ENCODE results near the gene CACNA1G. TPM values are rescaled to one million over a fixed set of nuclear protein-coding genes. Genes with fewer than 3 reads are reported as not detected.

The CACNA1G gene
- total RNA-seq (5.9 TPM), polyA plus RNA-seq (ENCODE audit: insufficient read depth in 1 of 8, insufficient read length in 8 of 8, low replicate concordance in 1 of 8) (10 to 100 TPM in 2 of 8 donors, 1 to 10 TPM in 6; 4.6 to 16.3 (median 8.3) TPM)
- long read RNA-seq, donor 1 = 0 reads
- long read RNA-seq, donor 2 = 0 reads
- long read RNA-seq, donor 3 = 0 reads
- long read RNA-seq, donor 4 = 0 reads
- long read RNA-seq, donor 5 = 0 reads
- long read RNA-seq, donor 6 = 0 reads
- long read RNA-seq, donor 7, partial matches to known transcripts = 5 of 5 reads
- long read RNA-seq, donor 7, other reads (novel, unspliced or antisense) = 0 of 5 reads
- long read RNA-seq, donor 8 = 0 reads
- long read RNA-seq, donor 9 = 0 reads
- long read RNA-seq, donor 10 = 0 reads
- long read RNA-seq, donor 11 = 0 reads

GRCh38 chr17:50560185-50560824, at the start of gene CACNA1G:
TSS of gene CACNA1G (plus strand) at chr17:50560715. CDS start at chr17:50561460, 745 bp downstream.
- Histone ChIP-seq H3K4me1 (ENCODE audit: control insufficient read depth, insufficient read depth, low read length) (peaks cover 81% of the 10 kb centered on the region), H3K27ac (ENCODE audit: low read length) (peak within 1 kb of the TSS; percentile 62), H3K36me3 (ENCODE audit: control insufficient read depth, insufficient read depth, low read length) (peaks cover 6% of the 10 kb centered on the region), H3K9me3 (replicated peaks; ENCODE audit: control insufficient read depth, low read depth, low read length) (no peaks in the 10 kb centered on the region), H3K27me3 (ENCODE audit: control insufficient read depth, insufficient read depth, low read length) (peaks cover 79% of the 10 kb centered on the region), H3K4me3 (ENCODE audit: low read length) (peak within 1 kb of the TSS; percentile 54)
- DNase-seq = peak; percentile 99
- under 1% methylated on average over 45 of the region's 56 CpGs for WGBS (ENCODE audit: insufficient coverage)

- H3K4me1 ChIP-seq (ENCODE audit: control insufficient read depth, insufficient read depth, low read length) = peaks cover 14% of the 10 kb centered on the region
- H3K36me3 ChIP-seq (ENCODE audit: control insufficient read depth, insufficient read depth, low read length) = no peaks in the 10 kb centered on the region
- WGBS (ENCODE audit: insufficient coverage) = 31% methylated on average over 3 of the region's 3 CpGs
- H3K4me3 ChIP-seq (ENCODE audit: low read length) = no peak overlapping the region
- DNase-seq = no peak
- no peaks in the 10 kb centered on the region for H3K9me3 ChIP-seq (replicated peaks; ENCODE audit: control insufficient read depth, low read depth, low read length)
- H3K27me3 ChIP-seq (ENCODE audit: control insufficient read depth, insufficient read depth, low read length) = peaks cover 2% of the 10 kb centered on the region
- no peak overlapping the region for H3K27ac ChIP-seq (ENCODE audit: low read length)
These were observed 49.5 kb upstream of the CACNA1G start for GRCh38 chr17:50511058-50511457.

- DNase-seq = peak; percentile 32
- no CpG with 5 or more reads among the region's 4 CpGs for WGBS (ENCODE audit: insufficient coverage)
- Histone ChIP-seq H3K9me3 (replicated peaks; ENCODE audit: control insufficient read depth, low read depth, low read length) (no peaks in the 10 kb centered on the region), H3K4me3 (ENCODE audit: low read length) (no peak overlapping the region), H3K4me1 (ENCODE audit: control insufficient read depth, insufficient read depth, low read length) (peaks cover 9% of the 10 kb centered on the region), H3K36me3 (ENCODE audit: control insufficient read depth, insufficient read depth, low read length) (no peaks in the 10 kb centered on the region), H3K27me3 (ENCODE audit: control insufficient read depth, insufficient read depth, low read length) (peaks cover 2% of the 10 kb centered on the region), H3K27ac (ENCODE audit: low read length) (no peak overlapping the region)
These were observed 47.0 kb upstream of the CACNA1G start for GRCh38 chr17:50513495-50513894.

- Histone ChIP-seq H3K4me3 (ENCODE audit: low read length) (no peak overlapping the region), H3K27ac (ENCODE audit: low read length) (no peak overlapping the region), H3K4me1 (ENCODE audit: control insufficient read depth, insufficient read depth, low read length) (peaks cover 2% of the 10 kb centered on the region), H3K9me3 (replicated peaks; ENCODE audit: control insufficient read depth, low read depth, low read length) (no peaks in the 10 kb centered on the region), H3K27me3 (ENCODE audit: control insufficient read depth, insufficient read depth, low read length) (peaks cover 2% of the 10 kb centered on the region), H3K36me3 (ENCODE audit: control insufficient read depth, insufficient read depth, low read length) (no peaks in the 10 kb centered on the region)
- no peak for DNase-seq
- no CpG with 5 or more reads among the region's 3 CpGs for WGBS (ENCODE audit: insufficient coverage)
These were observed 46.1 kb upstream of the CACNA1G start for GRCh38 chr17:50514388-50514787.

DNA sequence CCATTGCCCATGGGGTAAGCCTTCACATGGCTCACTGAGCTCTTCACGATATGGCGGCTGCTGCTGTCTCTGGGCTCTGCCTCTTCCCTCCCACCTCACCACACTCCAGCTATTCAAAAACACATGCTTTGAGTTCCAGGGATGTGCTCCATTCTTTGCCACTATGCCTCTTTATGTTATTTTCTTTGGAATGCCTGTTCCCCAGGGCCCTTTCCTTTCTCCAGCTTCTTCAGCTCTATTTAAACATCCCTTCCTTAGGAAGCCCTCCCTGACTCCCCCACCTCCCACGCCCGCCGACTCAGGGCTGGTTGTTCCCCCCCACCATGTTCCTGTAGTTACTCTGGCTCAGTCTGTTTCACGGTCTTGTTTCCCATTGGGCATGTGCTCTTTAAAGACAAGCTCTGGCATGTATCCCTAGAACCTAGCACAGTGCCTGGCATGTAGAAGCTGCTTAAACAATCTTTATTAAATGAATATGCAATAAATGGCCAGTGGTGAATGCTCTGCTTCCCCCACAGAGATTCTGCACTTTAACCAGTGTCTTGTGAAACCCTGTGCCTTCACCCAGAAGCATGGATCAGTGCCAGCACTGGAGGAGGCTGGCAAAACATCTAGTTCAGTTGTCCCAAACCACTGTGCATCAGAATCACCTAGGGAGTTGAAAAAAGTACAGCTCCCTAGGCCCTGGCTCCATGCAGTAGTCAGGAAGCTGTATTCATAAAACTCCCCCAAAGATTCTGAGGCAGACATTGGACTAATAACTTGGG, 45.4 kb upstream of the CACNA1G start:
- Histone ChIP-seq H3K27ac (ENCODE audit: low read length) (no peak overlapping the region), H3K36me3 (ENCODE audit: control insufficient read depth, insufficient read depth, low read length) (no peaks in the 10 kb centered on the region), H3K27me3 (ENCODE audit: control insufficient read depth, insufficient read depth, low read length) (peaks cover 2% of the 10 kb centered on the region), H3K4me3 (ENCODE audit: low read length) (no peak overlapping the region), H3K9me3 (replicated peaks; ENCODE audit: control insufficient read depth, low read depth, low read length) (no peaks in the 10 kb centered on the region), H3K4me1 (ENCODE audit: control insufficient read depth, insufficient read depth, low read length) (peaks cover 2% of the 10 kb centered on the region)
- no peak for DNase-seq
- 64% methylated on average over 5 of the region's 6 CpGs for WGBS (ENCODE audit: insufficient coverage)

- H3K4me1 ChIP-seq (ENCODE audit: control insufficient read depth, insufficient read depth, low read length) = peaks cover 13% of the 10 kb centered on the region
- peaks cover 2% of the 10 kb centered on the region for H3K27me3 ChIP-seq (ENCODE audit: control insufficient read depth, insufficient read depth, low read length)
- H3K36me3 ChIP-seq (ENCODE audit: control insufficient read depth, insufficient read depth, low read length) = no peaks in the 10 kb centered on the region
- 59% methylated on average over 4 of the region's 4 CpGs for WGBS (ENCODE audit: insufficient coverage)
- no peak overlapping the region for H3K4me3 ChIP-seq (ENCODE audit: low read length)
- DNase-seq = no peak
- H3K27ac ChIP-seq (ENCODE audit: low read length) = no peak overlapping the region
- H3K9me3 ChIP-seq (replicated peaks; ENCODE audit: control insufficient read depth, low read depth, low read length) = no peaks in the 10 kb centered on the region
These were observed 43.5 kb upstream of the CACNA1G start for GRCh38 chr17:50517011-50517410.

DNA sequence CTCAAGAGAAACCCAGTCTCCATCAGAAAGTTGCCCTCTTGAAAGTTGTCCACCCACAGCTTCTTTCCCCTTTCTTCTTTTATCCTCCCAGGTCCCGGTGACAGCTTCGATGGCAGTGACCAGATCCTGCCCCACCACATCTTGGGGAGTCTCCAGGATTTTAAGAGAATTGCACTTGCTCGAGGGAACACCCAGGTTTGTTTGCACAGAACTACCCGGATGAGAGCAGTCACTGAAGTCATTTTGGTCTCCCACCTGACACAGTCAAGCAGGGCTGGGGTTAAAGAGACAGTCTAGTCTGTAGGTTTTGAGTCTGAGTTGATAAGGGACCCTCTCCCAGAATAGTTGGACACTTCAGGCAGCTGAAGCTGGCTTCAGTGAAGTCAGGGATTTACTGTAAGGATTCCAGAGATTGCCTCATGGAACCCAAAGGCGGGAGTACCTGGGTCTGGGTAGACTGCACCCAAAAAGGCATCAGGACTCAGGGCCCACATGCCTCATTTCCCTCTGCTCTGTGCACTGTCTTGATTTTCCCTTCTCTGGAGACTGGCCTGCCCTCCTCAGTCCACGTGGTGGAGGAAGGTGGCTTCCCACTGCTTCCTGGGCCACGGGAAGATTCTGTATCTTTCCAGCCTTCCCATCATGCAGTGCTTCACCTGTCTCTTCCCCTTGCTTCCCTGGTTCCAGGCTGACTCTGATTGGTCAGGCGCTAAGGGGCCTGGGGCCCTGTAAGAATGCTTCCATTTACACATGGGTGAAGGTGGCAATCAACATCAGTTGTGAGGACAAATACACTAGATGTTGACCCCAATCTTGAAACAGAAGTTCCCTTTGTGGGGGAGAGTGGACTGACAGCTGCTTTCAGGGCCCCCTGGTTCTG, 42.8 kb upstream of the CACNA1G start:
- WGBS (ENCODE audit: insufficient coverage) = 74% methylated on average over 6 of the region's 8 CpGs
- no peak overlapping the region for H3K27ac ChIP-seq (ENCODE audit: low read length)
- no peaks in the 10 kb centered on the region for H3K9me3 ChIP-seq (replicated peaks; ENCODE audit: control insufficient read depth, low read depth, low read length)

GRCh38 chr17:50518384-50519023, 42.0 kb upstream of the CACNA1G start:
- WGBS (ENCODE audit: insufficient coverage) = 48% methylated on average over 8 of the region's 13 CpGs

More for the DNA sequence above, 42.8 kb upstream of the CACNA1G start:
- H3K36me3 ChIP-seq (ENCODE audit: control insufficient read depth, insufficient read depth, low read length) = no peaks in the 10 kb centered on the region
- no peak overlapping the region for H3K4me3 ChIP-seq (ENCODE audit: low read length)
- no peak for DNase-seq
- H3K4me1 ChIP-seq (ENCODE audit: control insufficient read depth, insufficient read depth, low read length) = peaks cover 13% of the 10 kb centered on the region
- no peaks in the 10 kb centered on the region for H3K27me3 ChIP-seq (ENCODE audit: control insufficient read depth, insufficient read depth, low read length)

GRCh38 chr17:50519141-50519834, 41.2 kb upstream of the CACNA1G start:
- H3K27me3 ChIP-seq (ENCODE audit: control insufficient read depth, insufficient read depth, low read length) = no peaks in the 10 kb centered on the region
- H3K9me3 ChIP-seq (replicated peaks; ENCODE audit: control insufficient read depth, low read depth, low read length) = no peaks in the 10 kb centered on the region
- H3K4me3 ChIP-seq (ENCODE audit: low read length) = no peak overlapping the region
- DNase-seq = no peak
- H3K27ac ChIP-seq (ENCODE audit: low read length) = no peak overlapping the region
- peaks cover 13% of the 10 kb centered on the region for H3K4me1 ChIP-seq (ENCODE audit: control insufficient read depth, insufficient read depth, low read length)
- H3K36me3 ChIP-seq (ENCODE audit: control insufficient read depth, insufficient read depth, low read length) = no peaks in the 10 kb centered on the region
- WGBS (ENCODE audit: insufficient coverage) = no CpG with 5 or more reads among the region's 8 CpGs

More at GRCh38 chr17:50518384-50519023, 42.0 kb upstream of the CACNA1G start:
- no peak for DNase-seq
- Histone ChIP-seq H3K4me1 (ENCODE audit: control insufficient read depth, insufficient read depth, low read length) (peaks cover 13% of the 10 kb centered on the region), H3K9me3 (replicated peaks; ENCODE audit: control insufficient read depth, low read depth, low read length) (no peaks in the 10 kb centered on the region), H3K27me3 (ENCODE audit: control insufficient read depth, insufficient read depth, low read length) (no peaks in the 10 kb centered on the region), H3K36me3 (ENCODE audit: control insufficient read depth, insufficient read depth, low read length) (no peaks in the 10 kb centered on the region), H3K27ac (ENCODE audit: low read length) (no peak overlapping the region), H3K4me3 (ENCODE audit: low read length) (no peak overlapping the region)

Measured in muscle of leg (tissue), 16 donors.